Amniotic stem cell (primary cell): ENCODE measurements around the gene ELAVL1.
"Not testable (repeated sequence)": the region's sequence is repeated elsewhere in the genome, so short reads cannot be mapped to it uniquely, and the experiment has no call there.

Source experiments
- DNase-seq: peaks from one replicate; lab custom pipeline; 2025; lab: John Stamatoyannopoulos, UW

The ELAVL1 gene

GRCh38 chr19:8005534-8006256, at the start of gene ELAVL1:
TSS of gene ELAVL1 (minus strand) at chr19:8005641. CDS start at chr19:7991815, 13,826 bp downstream.
- peak; percentile 86 for DNase-seq

DNA sequence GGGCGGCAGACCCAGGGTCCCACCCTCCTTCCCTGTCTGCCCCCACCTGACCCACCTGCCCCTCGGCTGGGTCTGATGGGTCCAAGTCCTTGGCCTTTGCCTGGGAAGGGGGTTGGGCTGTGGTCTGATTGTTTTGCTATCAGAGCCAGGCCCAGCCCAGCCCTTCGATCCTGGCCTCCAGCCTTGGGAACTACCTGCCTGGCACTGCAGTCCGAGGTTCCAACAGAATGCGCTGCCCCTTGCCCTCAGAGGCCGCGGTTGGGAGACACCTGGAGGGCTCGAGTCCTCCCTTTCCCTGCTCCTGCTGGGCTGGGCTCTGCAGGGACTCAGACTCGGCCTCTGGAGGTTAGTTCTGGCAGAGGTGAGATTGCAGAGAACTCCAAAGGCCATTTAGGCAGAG, 48.7 kb upstream of the ELAVL1 start:
- no peak for DNase-seq

- DNase-seq: no peak
Observed at GRCh38 chr19:8052464-8052859, 47.0 kb upstream of the ELAVL1 start, which contains the start of gene CCL25. TSS of gene CCL25 (plus strand) at chr19:8052760. CDS start at chr19:8053050, 290 bp downstream.

GRCh38 chr19:8050274-8051096, 45.0 kb upstream of the ELAVL1 start:
- DNase-seq: no peak

DNA sequence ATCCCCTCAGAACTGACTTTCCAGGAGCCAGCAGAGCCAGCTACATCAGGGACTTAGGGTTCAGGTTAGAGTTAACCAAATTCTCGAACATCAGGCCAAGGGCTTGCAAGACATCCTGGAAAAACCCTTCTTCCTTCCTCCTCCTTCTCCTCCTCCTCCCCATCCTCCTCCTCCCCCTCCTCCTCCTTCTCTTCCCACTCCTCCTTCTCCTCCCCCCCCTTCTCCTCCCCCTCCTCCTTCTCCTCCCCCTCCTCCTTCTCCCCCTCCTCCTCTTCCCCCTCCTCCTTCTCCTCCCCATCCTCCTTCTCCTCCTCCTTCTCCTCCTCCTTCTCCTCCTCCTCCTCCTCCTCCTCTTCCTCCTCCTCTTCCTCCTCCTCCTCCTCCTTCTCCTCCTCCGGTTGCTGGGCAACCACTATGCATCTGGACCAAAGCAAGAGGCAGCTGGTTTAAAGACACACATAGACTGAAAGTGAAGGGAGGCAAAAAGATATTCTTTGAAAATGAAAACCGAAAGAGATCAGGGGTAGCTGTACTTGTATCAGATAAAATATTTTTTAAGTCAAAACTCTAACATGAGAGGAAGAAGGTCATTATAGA, 41.2 kb upstream of the ELAVL1 start:
- DNase-seq: no peak

DNA sequence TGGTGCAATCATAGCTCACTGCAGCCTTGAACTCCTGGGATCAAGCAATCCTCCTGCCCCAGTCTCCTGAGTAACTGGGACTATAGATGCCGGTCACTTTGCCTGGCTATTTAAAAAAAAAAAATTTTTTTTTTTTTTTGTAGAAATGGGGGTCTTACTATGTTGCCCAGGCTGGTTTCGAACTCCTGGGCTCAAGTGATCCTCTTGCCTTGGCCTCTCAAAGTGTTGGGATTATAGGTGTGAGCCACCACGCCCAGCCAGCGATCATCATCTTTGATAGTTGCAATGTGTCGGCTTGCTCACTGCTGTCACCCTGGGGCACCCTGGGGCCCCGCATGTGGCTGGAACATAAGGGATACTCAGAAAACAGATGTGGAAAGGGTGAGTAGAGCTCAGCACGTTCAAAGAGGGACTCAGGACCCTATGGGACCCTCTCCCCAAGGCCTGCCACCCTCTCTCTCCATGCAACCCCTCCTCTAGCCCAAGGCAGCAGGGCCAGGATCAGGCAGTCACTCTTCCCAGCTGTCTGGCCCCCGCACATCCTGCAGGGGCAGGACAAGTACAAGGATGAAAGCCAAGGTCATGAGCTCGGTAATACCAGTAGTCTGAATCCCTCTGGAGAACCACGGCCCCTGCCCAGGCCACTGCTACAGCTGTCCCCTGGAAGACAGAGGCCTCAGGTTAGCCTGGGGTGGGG, 40.6 kb upstream of the ELAVL1 start:
- no peak for DNase-seq

- no peak for DNase-seq
Observed at GRCh38 chr19:8044018-8044417, 38.6 kb upstream of the ELAVL1 start.

DNA sequence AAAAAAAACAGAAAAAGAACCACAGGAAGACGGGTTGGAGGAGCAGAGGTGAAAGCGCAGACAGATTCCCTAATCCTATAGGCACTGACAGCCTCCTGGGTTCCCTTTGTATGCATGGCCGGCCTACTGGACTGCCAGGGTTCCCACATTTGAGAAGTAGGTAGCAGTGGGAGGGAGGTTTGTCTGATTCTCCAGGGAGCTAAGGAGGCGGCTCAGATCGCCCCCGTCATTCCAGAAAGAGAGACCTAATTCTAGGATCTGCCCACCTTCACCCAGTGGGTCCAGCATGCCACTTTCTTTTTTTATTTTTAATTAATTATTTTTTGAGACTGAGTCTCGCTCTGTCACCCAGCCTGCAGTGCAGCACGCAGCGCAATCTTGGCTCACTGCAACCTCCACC, 37.5 kb upstream of the ELAVL1 start:
- no peak for DNase-seq

- DNase-seq: no peak
Observed at GRCh38 chr19:8041531-8041931, 36.1 kb upstream of the ELAVL1 start.

DNA sequence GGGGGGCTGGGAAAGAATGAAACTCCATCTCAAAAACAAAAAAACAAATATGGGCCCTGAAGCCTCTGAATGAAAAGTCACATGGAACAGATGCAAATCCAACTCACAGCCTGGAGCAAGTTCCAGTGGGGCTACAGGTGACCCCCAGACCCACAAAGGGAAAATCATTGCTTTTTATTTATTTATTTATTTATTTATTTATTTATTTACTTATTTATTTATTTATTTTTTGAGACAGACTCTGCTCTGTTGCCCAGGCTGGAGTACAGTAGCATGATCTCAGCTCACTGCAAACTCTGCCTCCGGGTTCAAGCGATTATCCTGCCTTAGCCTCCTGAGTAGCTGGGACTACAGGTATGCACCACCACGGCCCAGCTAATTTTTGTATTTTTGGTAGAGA, 33.8 kb upstream of the ELAVL1 start:
- DNase-seq: no peak

GRCh38 chr19:8038815-8039214, 33.4 kb upstream of the ELAVL1 start:
- no peak for DNase-seq

- no peak for DNase-seq
Observed at GRCh38 chr19:8036434-8037099, 31.1 kb upstream of the ELAVL1 start.

GRCh38 chr19:8034178-8034525, 28.7 kb upstream of the ELAVL1 start:
- DNase-seq: no peak

DNA sequence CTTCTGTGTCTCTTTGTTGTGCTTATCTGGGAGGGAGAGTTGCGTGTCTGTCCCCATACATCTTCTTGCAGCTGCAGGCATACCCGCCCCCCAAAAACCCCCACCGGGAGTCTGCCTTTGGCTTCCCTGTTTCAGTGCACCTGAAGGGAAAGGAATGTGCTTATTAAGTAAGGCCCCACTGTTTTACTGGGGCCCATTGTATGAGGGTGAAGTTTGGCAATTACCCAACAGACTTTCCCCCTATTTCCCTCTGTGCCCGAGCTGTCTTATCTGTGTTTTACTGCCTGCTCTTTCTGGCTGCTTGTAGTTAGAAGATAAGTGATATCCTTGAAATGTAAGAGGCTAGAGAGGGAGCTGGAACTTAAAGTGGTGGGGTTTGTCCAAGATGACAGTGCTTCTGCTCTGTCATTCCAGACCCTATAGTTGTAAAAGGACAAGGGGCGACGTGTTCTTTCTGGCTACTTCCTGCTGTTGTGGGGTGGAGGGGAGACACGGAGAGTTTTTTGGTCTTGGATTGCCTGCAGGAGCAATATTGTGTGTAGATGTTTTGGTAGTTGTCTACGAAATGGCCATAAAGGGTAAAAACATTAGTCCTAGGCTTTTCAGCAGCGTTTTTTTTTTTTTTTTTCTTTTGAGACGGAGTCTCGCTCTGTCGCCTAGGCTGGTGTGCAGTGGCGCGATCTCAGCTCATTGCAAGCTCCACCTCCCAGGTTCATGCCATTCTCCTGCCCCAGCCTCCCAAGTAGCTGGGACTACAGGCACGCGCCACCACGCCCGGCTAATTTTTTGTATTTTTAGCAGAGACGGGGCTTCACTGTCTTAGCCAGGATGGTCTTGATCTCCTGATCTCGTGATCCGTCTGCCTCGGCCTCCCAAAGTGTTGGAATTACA, 28.1 kb upstream of the ELAVL1 start:
- DNase-seq: not testable (repeated sequence)

DNA sequence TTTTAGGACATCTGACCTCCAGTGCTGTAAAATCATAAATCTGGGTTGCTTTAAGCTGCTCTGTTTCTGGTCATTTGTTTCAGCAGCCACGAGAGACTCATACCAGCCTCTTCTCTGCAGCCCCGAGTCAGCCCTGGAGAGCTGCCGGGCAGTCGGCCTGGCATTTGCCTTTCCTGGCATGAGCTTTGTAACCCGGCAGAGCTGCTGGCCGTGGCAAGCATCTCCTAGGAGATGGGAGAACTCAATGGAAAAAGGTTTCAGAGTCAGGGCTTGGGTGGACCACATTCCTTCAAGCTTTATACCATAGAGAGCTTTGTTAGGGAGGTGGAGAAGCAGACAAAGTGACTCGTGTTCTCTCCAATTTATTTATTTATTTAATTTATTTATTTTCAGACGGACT, 25.5 kb upstream of the ELAVL1 start:
- no peak for DNase-seq

GRCh38 chr19:8028951-8029491, 23.6 kb upstream of the ELAVL1 start:
- DNase-seq: no peak

- DNase-seq: no peak
Observed at GRCh38 chr19:8025316-8025715, 19.9 kb upstream of the ELAVL1 start.

GRCh38 chr19:8024256-8024655, 18.8 kb upstream of the ELAVL1 start:
- not testable (repeated sequence) for DNase-seq

DNA sequence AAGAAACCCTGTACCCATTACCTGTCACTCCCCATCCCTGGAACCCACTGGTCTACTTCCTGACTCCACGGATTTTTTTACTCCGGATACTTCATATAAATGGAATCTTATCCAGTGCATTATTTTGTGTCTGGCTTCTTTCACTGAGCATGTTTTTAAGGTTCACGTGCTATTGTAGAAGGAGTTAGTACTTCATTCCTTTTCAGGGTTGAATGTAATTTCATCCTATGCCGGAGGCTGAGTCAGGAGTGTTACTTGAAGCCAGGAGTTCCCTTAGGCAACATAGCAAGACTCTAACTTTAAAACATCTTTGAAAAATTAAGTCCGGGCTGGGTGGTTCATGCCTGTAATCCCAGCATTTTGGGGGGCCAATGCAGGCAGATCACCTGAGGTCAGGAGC, 17.9 kb upstream of the ELAVL1 start:
- peak; percentile 19 for DNase-seq

DNA sequence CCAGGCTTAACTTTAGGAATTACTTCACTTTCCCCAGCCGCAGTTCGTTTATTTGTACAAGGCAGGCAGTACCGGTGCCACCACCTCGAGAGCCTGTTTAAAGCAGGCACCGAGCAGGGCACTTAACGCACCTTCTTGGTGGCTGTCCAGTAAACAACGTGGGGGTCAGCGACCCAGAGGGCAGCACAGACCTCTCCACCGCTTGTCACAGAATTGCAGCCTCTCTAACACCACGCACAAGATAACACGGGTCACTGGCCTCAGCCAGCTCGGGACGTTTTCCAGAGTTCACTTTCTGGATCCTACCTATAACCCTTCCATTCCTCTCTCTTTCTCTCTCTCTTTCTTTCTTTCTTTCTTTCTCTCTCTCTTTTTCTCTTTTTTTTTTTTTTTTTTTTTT, 16.8 kb upstream of the ELAVL1 start:
- no peak for DNase-seq

DNA sequence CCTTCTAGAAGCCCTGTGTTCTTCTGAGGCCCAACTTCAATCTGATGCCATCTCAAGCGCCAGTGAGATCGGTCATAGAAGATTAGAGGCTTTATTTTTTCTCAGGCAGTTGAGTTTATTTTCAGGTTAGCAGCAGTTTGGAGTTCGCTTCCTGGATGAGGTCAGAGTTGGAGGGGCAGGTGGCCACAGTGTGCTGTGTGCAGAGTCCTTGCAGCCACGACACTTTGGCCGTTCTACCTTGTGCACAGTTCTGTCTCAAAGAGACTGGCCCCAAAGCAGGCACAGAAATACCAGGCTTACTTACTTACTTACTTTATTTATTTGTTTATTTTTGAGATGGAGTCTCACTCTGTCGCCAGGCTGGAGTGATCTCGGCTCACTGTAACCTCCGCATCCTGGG, 15.9 kb upstream of the ELAVL1 start:
- DNase-seq: no peak
